Activated T-cell treated with anti-CD3 and anti-CD28 coated beads for 48 hours (primary cell): ENCODE measurements around the gene ARL15.
A peak's percentile ranks its signal among the peaks of the same experiment; 100 is the strongest.

Experiments
- DNase-seq: peaks from one replicate; pipeline ENCODE4 v3.0.0-alpha.2; 2020; ENCODE audit warnings: low read depth

Gene ARL15

GRCh38 chr5:54030981-54031380, 279.4 kb downstream of the ARL15 start:
- DNase-seq: no peak

DNA sequence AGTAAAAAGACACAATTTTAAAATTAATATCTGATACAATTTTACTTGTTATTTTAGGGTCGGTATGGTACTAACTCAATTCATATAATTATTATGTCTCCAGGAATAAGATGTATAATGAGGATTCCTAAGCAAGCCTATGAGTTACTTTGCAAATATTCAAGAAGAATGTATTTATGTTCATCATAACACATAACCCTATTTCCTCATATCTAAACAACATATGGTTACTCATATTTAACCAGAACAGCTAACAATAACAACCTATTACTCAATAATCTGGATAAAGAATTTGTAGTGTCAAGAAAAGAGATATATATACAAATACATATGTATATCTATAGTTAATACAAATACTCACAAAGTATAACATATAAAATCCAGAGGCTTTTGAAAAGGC, 285.9 kb downstream of the ARL15 start:
- DNase-seq: no peak

DNA sequence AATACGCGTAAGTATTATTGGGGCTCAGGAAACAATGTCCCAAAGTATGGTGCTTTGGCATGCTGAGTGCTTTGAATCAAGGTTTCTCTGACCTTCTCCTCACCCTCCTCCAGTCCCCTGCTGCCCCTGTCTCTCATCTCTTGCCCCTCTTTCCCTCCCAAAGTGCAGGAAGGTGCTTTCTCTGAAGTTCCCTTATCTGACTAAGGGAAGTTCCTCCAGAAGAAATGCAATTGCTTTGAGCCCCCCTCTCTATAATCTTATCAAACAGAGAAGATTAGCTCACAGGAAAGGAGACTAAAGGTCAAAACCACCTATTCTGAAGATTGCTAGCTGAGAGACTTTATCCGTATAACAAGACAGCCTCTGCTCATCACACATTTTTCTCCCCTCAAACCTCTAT, 288.1 kb downstream of the ARL15 start:
- no peak for DNase-seq

DNA sequence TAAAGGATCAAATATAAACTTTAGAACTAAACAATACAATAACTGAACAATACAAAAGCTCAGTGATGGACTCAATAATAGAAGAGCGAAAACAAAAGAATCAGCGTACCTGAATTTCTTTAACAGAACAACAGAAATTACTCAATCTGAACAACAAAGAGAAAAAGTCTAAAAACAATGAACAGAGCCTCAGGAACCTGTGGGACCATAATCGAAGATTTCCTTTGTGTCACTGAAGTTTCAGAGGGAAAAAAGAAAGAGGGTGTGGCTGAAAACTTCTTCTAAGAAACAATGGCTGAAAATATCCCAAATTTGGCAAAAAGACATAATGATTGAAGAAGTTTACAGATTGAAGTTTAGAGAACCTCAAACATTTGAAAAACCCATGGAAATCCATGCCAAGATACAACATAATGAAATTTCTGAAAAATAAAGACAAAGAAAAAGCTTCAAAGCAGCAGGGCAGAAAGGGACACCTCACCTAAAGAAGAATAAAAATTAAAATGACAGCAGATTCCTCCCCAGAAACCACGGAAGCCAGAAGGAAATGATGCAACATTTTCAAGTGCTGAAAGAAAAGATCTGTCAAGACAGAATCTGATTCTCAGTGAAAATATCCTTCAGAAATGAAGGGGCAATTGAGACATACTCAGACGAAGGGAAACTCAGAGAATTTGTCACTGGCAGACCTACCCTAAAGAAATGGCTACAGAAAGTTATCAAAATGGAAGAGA, 288.8 kb downstream of the ARL15 start:
- no peak for DNase-seq

GRCh38 chr5:54018438-54018837, 291.9 kb downstream of the ARL15 start:
- no peak for DNase-seq

- no peak for DNase-seq
Observed at GRCh38 chr5:54017580-54017979, 292.8 kb downstream of the ARL15 start.

DNA sequence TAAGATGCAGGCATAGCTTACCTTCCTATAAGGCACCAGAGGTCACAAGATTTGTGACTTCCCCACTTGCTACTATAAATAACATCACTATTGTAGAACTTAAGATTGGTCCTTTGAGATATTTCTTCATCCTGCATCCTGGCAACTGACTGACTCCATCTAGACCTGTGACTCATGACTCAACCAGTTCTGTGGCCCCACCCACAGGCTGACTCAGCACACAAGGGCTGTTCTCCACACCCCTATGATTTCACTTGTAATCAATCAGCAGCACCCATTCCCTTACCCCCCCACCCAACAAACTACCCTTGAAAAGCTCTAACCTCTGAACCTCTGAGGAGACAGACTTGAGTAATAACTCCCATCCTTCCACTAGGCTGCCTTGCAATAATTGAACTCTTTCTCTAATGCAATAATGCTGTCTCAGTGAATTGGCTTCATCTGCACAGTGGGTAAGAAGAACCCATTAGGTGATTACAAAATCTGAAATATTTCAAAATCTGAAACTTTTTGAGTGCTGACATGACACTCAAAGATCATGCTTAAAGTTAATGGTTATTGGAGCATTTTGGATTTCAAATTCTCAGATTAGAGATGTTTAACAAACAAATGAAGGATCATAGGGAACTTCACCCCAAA, 296.7 kb downstream of the ARL15 start:
- peak; percentile 33 for DNase-seq

- DNase-seq: no peak
Observed at GRCh38 chr5:54009828-54010227, 300.5 kb downstream of the ARL15 start.

DNA sequence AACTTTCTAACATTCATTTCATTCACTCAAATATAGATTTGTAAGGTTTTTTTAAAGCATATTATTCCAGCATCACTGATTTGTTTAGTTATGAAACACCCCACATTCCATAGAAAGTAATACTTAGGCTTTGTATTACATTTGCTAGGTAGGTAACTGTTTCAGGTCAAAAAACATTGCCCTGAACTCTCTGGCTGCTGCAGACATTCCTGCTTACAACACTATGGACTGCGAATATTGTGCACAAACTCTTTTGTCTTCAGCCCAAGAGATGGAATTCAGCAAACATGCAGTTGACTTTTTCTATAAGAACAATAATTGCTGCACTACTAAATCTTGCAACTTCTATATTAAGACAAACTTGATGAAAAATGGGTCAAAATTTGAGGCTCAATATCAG, 301.0 kb downstream of the ARL15 start:
- DNase-seq: no peak

GRCh38 chr5:54007827-54008777, 302.3 kb downstream of the ARL15 start:
- no peak for DNase-seq

DNA sequence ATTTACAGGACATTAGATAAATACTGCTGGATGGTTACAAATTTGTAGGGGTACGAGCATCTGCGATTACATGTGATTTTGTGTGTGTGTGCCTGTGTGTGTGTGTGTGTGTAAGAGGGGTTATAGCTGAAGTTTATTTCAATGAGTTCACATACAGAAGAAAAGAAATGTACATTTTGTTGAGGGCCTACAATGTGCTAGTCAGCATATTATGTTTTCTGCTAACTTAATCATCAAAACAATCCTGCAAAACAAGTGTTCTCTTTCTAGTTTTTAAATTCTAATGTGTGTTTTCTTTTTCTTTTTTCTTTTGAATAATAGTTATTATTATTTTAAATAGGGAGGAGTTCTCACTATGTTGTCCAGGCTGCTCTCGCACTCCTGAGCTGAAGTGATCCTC, 305.7 kb downstream of the ARL15 start:
- no peak for DNase-seq

DNA sequence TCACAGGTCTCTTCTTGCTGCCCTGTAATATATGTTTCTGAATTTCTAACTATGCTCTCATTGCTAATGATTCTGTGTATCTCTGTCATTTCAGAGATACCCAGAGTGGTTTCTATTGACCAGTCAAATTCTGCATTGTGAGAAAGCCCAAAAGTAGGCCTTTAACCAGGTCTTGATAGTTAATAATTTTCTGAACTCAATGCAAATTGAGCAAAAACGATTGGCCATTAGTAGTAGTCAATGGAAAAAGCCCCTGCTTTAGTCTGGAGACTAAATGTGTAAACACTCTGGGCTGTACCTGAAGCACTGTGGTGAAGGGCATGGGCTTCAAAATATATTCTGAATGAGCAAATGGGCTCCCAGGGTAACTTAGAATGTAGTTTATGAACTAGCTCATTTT, 307.6 kb downstream of the ARL15 start:
- DNase-seq: no peak

DNA sequence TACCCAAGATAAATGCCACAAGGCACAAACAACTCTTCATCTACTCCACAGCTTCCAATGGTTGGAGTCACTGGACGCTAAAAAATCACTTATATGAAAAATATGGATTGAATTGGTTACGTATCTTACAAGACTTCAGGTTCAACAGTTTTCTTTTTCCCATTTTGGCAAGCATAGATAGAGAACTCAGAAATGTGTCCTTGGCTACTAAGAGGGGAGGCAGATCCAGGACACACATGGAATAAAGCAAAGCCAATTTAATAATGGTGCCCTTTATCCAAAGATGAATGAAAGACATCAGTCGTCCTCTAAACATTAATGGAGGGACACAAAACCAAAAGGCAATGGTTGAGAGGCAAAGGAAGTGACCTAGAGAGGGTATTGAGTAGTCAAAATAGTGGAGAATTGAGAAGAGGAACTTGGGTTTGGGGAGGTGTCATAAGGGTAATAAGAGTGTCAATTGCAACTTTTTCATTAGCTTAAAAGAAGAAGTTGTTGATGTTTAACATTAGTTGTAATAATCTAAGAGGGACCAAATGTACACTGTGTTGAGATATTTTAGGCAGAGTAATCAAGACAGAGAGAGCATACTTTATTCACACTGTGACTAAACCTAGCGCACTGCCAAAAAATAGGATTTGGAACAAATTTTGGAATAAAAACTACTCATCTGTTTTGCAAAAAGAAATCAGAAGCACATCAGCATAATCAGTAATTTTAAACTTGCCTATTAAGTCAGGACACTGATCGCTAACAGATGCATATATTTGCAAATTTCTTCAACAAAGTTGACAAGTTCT, 308.2 kb downstream of the ARL15 start:
- no peak for DNase-seq

GRCh38 chr5:54000011-54000410, 310.4 kb downstream of the ARL15 start:
- no peak for DNase-seq

DNA sequence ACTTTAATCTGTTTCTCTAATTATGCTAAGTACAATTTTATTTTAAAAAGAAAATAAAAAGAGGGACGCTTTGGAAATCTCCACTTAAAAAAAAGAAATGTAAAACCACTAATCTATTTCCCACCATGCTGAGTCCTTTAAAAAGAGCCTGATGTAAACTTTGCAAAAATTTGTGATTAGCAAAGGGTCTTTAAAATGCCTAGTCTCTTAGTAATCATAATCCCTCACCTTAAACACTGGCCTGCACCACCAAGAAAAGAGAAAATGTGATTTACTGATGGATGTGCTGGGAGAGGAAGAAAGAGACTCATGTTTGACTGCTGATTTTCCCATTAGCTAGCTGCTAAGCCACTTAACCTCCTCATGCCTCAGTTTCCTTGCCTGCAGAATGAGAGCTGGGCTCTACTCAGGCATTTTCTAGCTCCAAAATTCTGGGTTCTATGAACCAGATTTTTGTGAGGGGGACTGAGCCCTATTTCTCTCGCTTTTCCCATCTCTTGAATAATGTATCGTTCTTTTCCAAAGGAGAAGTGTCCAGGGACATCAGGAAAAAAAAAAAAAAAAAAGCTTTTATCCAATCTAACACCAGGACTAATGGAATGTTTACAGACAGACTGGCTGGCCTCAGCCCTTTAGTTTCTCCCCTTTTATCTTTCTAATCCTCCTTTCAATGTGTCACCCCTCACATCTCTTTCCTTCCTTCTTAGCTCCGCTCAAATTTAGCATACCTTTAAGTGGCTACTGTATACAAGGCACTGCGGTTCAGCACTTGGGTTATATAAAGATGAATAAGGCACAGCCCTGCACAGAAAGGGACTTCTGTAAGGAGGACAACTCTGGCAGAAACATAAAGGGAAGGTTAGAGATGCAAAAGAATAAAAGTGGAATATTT, 312.4 kb downstream of the ARL15 start:
- DNase-seq: no peak

- DNase-seq: no peak
Observed at GRCh38 chr5:53996008-53996407, 314.4 kb downstream of the ARL15 start.

GRCh38 chr5:53994148-53994547, 316.2 kb downstream of the ARL15 start:
- DNase-seq: no peak

DNA sequence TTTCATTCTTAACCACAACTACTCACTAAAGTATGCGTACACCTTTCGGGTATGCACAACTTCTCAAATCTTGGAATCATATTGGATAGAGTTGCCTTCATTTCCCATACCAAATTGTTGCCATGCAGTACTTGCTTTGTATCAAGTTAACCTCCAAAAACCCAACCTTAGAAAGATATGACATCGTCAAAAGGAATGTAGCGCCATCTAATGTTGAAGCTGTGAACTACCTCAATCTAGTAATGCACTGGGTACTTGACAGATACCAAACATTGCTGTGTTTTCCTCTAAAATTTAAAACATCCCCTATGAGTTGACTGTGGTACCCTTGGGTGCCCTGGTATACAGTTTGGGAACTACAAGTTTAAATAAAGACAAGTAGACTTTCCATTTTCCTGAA, 318.4 kb downstream of the ARL15 start:
- no peak for DNase-seq

GRCh38 chr5:53987101-53987500, 323.3 kb downstream of the ARL15 start:
- no peak for DNase-seq

GRCh38 chr5:53985796-53986195, 324.6 kb downstream of the ARL15 start:
- no peak for DNase-seq

DNA sequence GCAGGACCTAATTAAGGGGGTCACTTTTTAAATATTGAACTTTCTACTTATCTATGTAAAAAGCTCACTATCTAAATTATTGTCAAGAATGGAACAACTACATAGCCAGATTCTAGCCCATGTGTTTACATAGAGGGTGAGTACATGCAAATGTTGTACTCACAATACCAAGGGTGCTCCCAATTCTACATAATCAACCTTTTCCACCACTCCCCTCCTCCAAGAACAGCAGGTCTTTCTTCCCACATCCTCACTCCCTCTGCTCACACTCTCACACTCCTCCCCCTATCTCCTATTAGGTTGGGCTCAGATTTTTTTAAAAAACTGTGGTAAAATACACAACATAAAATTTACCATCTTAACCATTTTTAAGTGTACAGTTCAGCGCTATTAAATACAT, 325.4 kb downstream of the ARL15 start:
- no peak for DNase-seq
